ENCODE data around the gene EPHX1.

EPHX1 gene

GRCh38 chr1:225860107-225860506, 50.2 kb downstream of the EPHX1 start:
- Histone ChIP-seq H4K91ac (ENCODE audit: low read depth, low read length, poor library complexity) (no peak overlapping the region), H2AFZ (ENCODE audit: low read length) (no peak overlapping the region), H2AK5ac (ENCODE audit: low read depth, low read length) (peak overlapping the region; percentile 7), H3K9me3 (replicated peaks in 1 of 2; ENCODE audit: control insufficient read depth in 2 of 2, insufficient read depth in 1 of 2, low read depth in 1 of 2, low read length in 2 of 2) (no peaks in the 10 kb centered on the region), H3K27ac (replicated peaks; ENCODE audit: low read length) (no peak overlapping the region), H2BK5ac (ENCODE audit: low read length) (peak overlapping the region; percentile 84), H2BK15ac (ENCODE audit: low read length) (peak overlapping the region; percentile 71), H2BK120ac (ENCODE audit: low read depth, low read length) (no peak overlapping the region), H3K4me1 (ENCODE audit: control insufficient read depth in 2 of 2, insufficient read depth in 1 of 2, low read depth in 1 of 2, low read length in 2 of 2) (no peaks in the 10 kb centered on the region), H3K14ac (ENCODE audit: low read length) (no peak overlapping the region), H3K9ac (ENCODE audit: low read depth, low read length, poor library complexity) (no peak overlapping the region), H3K79me1 (ENCODE audit: low read depth, low read length) (no peaks in the 10 kb centered on the region), H3K27me3 (ENCODE audit: control insufficient read depth in 3 of 3, insufficient read depth in 3 of 3, low read depth in 1 of 3, low read length in 3 of 3) (no peaks in the 10 kb centered on the region), H3K4me3 (ENCODE audit: low read length in 2 of 2) (no peak overlapping the region), H3K36me3 (replicated peaks in 1 of 2; ENCODE audit: control insufficient read depth in 2 of 2, insufficient read depth in 2 of 2, low read length in 2 of 2) (peaks cover 4 to 52% of the 10 kb centered on the region in 2 donors), H3K18ac (ENCODE audit: low read length) (no peak overlapping the region), H3K23ac (ENCODE audit: low read depth, low read length, poor library complexity) (no peak overlapping the region), H4K8ac (ENCODE audit: low read depth, low read length) (no peak overlapping the region), H3K4ac (ENCODE audit: low read length) (no peak overlapping the region), H2BK12ac (ENCODE audit: low read length) (no peak overlapping the region), H3K4me2 (ENCODE audit: insufficient read depth, low read length, poor library complexity, severe bottlenecking) (no peak overlapping the region)
- DNase-seq (ENCODE audit: low spot score): no peak
- WGBS, 2 donors (ENCODE audit: extremely low coverage in 2 of 2, insufficient read length in 2 of 2, insufficient replicate concordance in 1 of 2): no CpG with 5 or more reads among the region's 5 CpGs

- no CpG with 5 or more reads among the region's 7 CpGs for WGBS, 2 donors (ENCODE audit: extremely low coverage in 2 of 2, insufficient read length in 2 of 2, insufficient replicate concordance in 1 of 2)
- H3K23ac ChIP-seq (ENCODE audit: low read depth, low read length, poor library complexity): peak overlapping the region; percentile 65
- H2BK5ac ChIP-seq (ENCODE audit: low read length): no peak overlapping the region
- no peaks in the 10 kb centered on the region for H3K4me1 ChIP-seq (ENCODE audit: control insufficient read depth in 2 of 2, insufficient read depth in 1 of 2, low read depth in 1 of 2, low read length in 2 of 2)
- no peak overlapping the region for H3K9ac ChIP-seq (ENCODE audit: low read depth, low read length, poor library complexity)
- H2BK12ac ChIP-seq (ENCODE audit: low read length): no peak overlapping the region
- H2AK5ac ChIP-seq (ENCODE audit: low read depth, low read length): no peak overlapping the region
- H2BK15ac ChIP-seq (ENCODE audit: low read length): no peak overlapping the region
- H4K91ac ChIP-seq (ENCODE audit: low read depth, low read length, poor library complexity): no peak overlapping the region
- H3K18ac ChIP-seq (ENCODE audit: low read length): no peak overlapping the region
- peak overlapping the region in 1 of 2 donors; percentile 61 for H3K4me3 ChIP-seq (ENCODE audit: low read length in 2 of 2)
- peaks cover 4 to 60% of the 10 kb centered on the region in 2 donors for H3K36me3 ChIP-seq (replicated peaks in 1 of 2; ENCODE audit: control insufficient read depth in 2 of 2, insufficient read depth in 2 of 2, low read length in 2 of 2)
- no peak overlapping the region for H3K27ac ChIP-seq (replicated peaks; ENCODE audit: low read length)
- no peak for DNase-seq (ENCODE audit: low spot score)
- no peak overlapping the region for H3K14ac ChIP-seq (ENCODE audit: low read length)
- H2BK120ac ChIP-seq (ENCODE audit: low read depth, low read length): no peak overlapping the region
- H4K8ac ChIP-seq (ENCODE audit: low read depth, low read length): no peak overlapping the region
- H3K4me2 ChIP-seq (ENCODE audit: insufficient read depth, low read length, poor library complexity, severe bottlenecking): no peak overlapping the region
- H2AFZ ChIP-seq (ENCODE audit: low read length): no peak overlapping the region
- H3K4ac ChIP-seq (ENCODE audit: low read length): no peak overlapping the region
- no peaks in the 10 kb centered on the region for H3K27me3 ChIP-seq (ENCODE audit: control insufficient read depth in 3 of 3, insufficient read depth in 3 of 3, low read depth in 1 of 3, low read length in 3 of 3)
- H3K79me1 ChIP-seq (ENCODE audit: low read depth, low read length): no peaks in the 10 kb centered on the region
- no peaks in the 10 kb centered on the region for H3K9me3 ChIP-seq (replicated peaks in 1 of 2; ENCODE audit: control insufficient read depth in 2 of 2, insufficient read depth in 1 of 2, low read depth in 1 of 2, low read length in 2 of 2)
Observed at GRCh38 chr1:225860876-225861441, 51.0 kb downstream of the EPHX1 start.

GRCh38 chr1:225861834-225862580, 52.1 kb downstream of the EPHX1 start:
- Histone ChIP-seq H2BK120ac (ENCODE audit: low read depth, low read length) (no peak overlapping the region), H3K23ac (ENCODE audit: low read depth, low read length, poor library complexity) (peak overlapping the region; percentile 97), H3K36me3 (replicated peaks in 1 of 2; ENCODE audit: control insufficient read depth in 2 of 2, insufficient read depth in 2 of 2, low read length in 2 of 2) (peaks cover 4 to 54% of the 10 kb centered on the region in 2 donors), H3K79me1 (ENCODE audit: low read depth, low read length) (no peaks in the 10 kb centered on the region), H2BK5ac (ENCODE audit: low read length) (no peak overlapping the region), H2BK15ac (ENCODE audit: low read length) (peak overlapping the region; percentile 38), H3K27me3 (ENCODE audit: control insufficient read depth in 3 of 3, insufficient read depth in 3 of 3, low read depth in 1 of 3, low read length in 3 of 3) (no peaks in the 10 kb centered on the region), H4K91ac (ENCODE audit: low read depth, low read length, poor library complexity) (no peak overlapping the region), H3K4me1 (ENCODE audit: control insufficient read depth in 2 of 2, insufficient read depth in 1 of 2, low read depth in 1 of 2, low read length in 2 of 2) (no peaks in the 10 kb centered on the region), H3K18ac (ENCODE audit: low read length) (no peak overlapping the region), H3K9ac (ENCODE audit: low read depth, low read length, poor library complexity) (peak overlapping the region; percentile 30), H3K4me3 (ENCODE audit: low read length in 2 of 2) (no peak overlapping the region), H3K27ac (replicated peaks; ENCODE audit: low read length) (no peak overlapping the region), H4K8ac (ENCODE audit: low read depth, low read length) (no peak overlapping the region), H3K9me3 (replicated peaks in 1 of 2; ENCODE audit: control insufficient read depth in 2 of 2, insufficient read depth in 1 of 2, low read depth in 1 of 2, low read length in 2 of 2) (no peaks in the 10 kb centered on the region), H3K4ac (ENCODE audit: low read length) (no peak overlapping the region), H2AK5ac (ENCODE audit: low read depth, low read length) (peak overlapping the region; percentile 28), H3K14ac (ENCODE audit: low read length) (peak overlapping the region; percentile 14), H3K4me2 (ENCODE audit: insufficient read depth, low read length, poor library complexity, severe bottlenecking) (no peak overlapping the region), H2AFZ (ENCODE audit: low read length) (no peak overlapping the region), H2BK12ac (ENCODE audit: low read length) (no peak overlapping the region)
- no peak for DNase-seq (ENCODE audit: low spot score)
- WGBS, 2 donors (ENCODE audit: extremely low coverage in 2 of 2, insufficient read length in 2 of 2, insufficient replicate concordance in 1 of 2): no CpG with 5 or more reads among the region's 13 CpGs

- Histone ChIP-seq H2AFZ (ENCODE audit: low read length) (no peak overlapping the region), H4K8ac (ENCODE audit: low read depth, low read length) (no peak overlapping the region), H2BK12ac (ENCODE audit: low read length) (no peak overlapping the region), H3K9me3 (replicated peaks in 1 of 2; ENCODE audit: control insufficient read depth in 2 of 2, insufficient read depth in 1 of 2, low read depth in 1 of 2, low read length in 2 of 2) (no peaks in the 10 kb centered on the region), H3K27me3 (ENCODE audit: control insufficient read depth in 3 of 3, insufficient read depth in 3 of 3, low read depth in 1 of 3, low read length in 3 of 3) (no peaks in the 10 kb centered on the region), H2BK5ac (ENCODE audit: low read length) (no peak overlapping the region), H3K18ac (ENCODE audit: low read length) (no peak overlapping the region), H2BK120ac (ENCODE audit: low read depth, low read length) (no peak overlapping the region), H2AK5ac (ENCODE audit: low read depth, low read length) (peak overlapping the region; percentile 28), H3K36me3 (replicated peaks in 1 of 2; ENCODE audit: control insufficient read depth in 2 of 2, insufficient read depth in 2 of 2, low read length in 2 of 2) (peaks cover 4 to 56% of the 10 kb centered on the region in 2 donors), H3K27ac (replicated peaks; ENCODE audit: low read length) (no peak overlapping the region), H3K9ac (ENCODE audit: low read depth, low read length, poor library complexity) (peak overlapping the region; percentile 44), H3K4ac (ENCODE audit: low read length) (no peak overlapping the region), H4K91ac (ENCODE audit: low read depth, low read length, poor library complexity) (no peak overlapping the region), H3K4me1 (ENCODE audit: control insufficient read depth in 2 of 2, insufficient read depth in 1 of 2, low read depth in 1 of 2, low read length in 2 of 2) (no peaks in the 10 kb centered on the region), H3K4me3 (ENCODE audit: low read length in 2 of 2) (no peak overlapping the region), H3K4me2 (ENCODE audit: insufficient read depth, low read length, poor library complexity, severe bottlenecking) (no peak overlapping the region), H3K23ac (ENCODE audit: low read depth, low read length, poor library complexity) (peak overlapping the region; percentile 97), H2BK15ac (ENCODE audit: low read length) (no peak overlapping the region), H3K79me1 (ENCODE audit: low read depth, low read length) (no peaks in the 10 kb centered on the region), H3K14ac (ENCODE audit: low read length) (peak overlapping the region; percentile 21)
- no CpG with 5 or more reads among the region's 13 CpGs for WGBS, 2 donors (ENCODE audit: extremely low coverage in 2 of 2, insufficient read length in 2 of 2, insufficient replicate concordance in 1 of 2)
- DNase-seq (ENCODE audit: low spot score): no peak
Observed at GRCh38 chr1:225862581-225862950, 52.6 kb downstream of the EPHX1 start.

Data from neuronal stem cell (in vitro differentiated cells).